IMR-90 (cell line): ENCODE results near the gene NPL. TPM values are rescaled to one million over a fixed set of nuclear protein-coding genes. Genes with fewer than 3 reads are reported as not detected.

Experiments used
- ATAC-seq: fragments of 200-7000 bp; cut with Tn5 transposase; 2 replicates; pipeline ENCODE4 v1.9.1; 2020; ENCODE audit warnings: low read depth, mild to moderate bottlenecking, moderate library complexity
- BruUV-seq: library from RNA; stranded (reverse); fragments of 400-500 nt; replicated peaks from 2 replicates; lab custom pipeline; 2021; lab: Mats Ljungman, UMichigan
- CTCF ChIA-PET: fragments of 300-600 bp; formaldehyde crosslinking; extraction: SDS; loops from one replicate; lab custom pipeline; 2021; ENCODE audit warnings: antibody characterized with exemption; lab: Yijun Ruan, JAX
- POLR2A ChIA-PET: fragments of 300-600 bp; sonication (Branson Sonifier 250); formaldehyde crosslinking; loops from one replicate; lab custom pipeline; 2022; ENCODE audit warnings: antibody characterized with exemption; ENCODE audit not compliant: unreplicated experiment; lab: Charles Lee
- DNase-seq: peaks from one replicate; pipeline ENCODE4 v3.0.0; 2013
- H2AFZ ChIP-seq: replicated peaks from 2 replicates; pipeline ENCODE3; 2013; ENCODE audit warnings: low read length, mild to moderate bottlenecking; ENCODE audit not compliant: poor library complexity
- H2AK5ac ChIP-seq: 2 replicates; pipeline ENCODE4 v1.6.1; 2013; ENCODE audit warnings: low read depth, low read length, inconsistent platforms
- H2AK9ac ChIP-seq: replicated peaks from 2 replicates; pipeline ENCODE3; 2013; ENCODE audit warnings: mild to moderate bottlenecking, low read depth, low read length, moderate library complexity; ENCODE audit not compliant: poor library complexity
- H2BK120ac ChIP-seq: 2 replicates; pipeline ENCODE4 v1.6.1; 2013; ENCODE audit warnings: low read depth, low read length, inconsistent platforms
- H2BK15ac ChIP-seq: 3 replicates; pipeline ENCODE4 v1.6.1; 2013; ENCODE audit warnings: low read depth, low read length, inconsistent platforms
- H2BK20ac ChIP-seq: 2 replicates; pipeline ENCODE4 v1.6.1; 2013; ENCODE audit warnings: low read depth, mild to moderate bottlenecking, inconsistent platforms, low read length, moderate library complexity
- H2BK5ac ChIP-seq: 2 replicates; pipeline ENCODE4 v1.6.1; 2013; ENCODE audit warnings: mild to moderate bottlenecking, low read depth, low read length, inconsistent platforms; ENCODE audit not compliant: poor library complexity, severe bottlenecking
- H3K14ac ChIP-seq: replicated peaks from 2 replicates; pipeline ENCODE4 v1.6.1; 2013; ENCODE audit warnings: low read depth, low read length, inconsistent platforms
- H3K18ac ChIP-seq: 2 replicates; pipeline ENCODE4 v1.6.1; 2013; ENCODE audit warnings: low read depth, low read length, control low read depth
- H3K23ac ChIP-seq: 2 replicates; pipeline ENCODE4 v1.6.1; 2013; ENCODE audit warnings: low read depth, low read length, inconsistent platforms
- H3K27ac ChIP-seq: 2 replicates; pipeline ENCODE4 v1.5.1; 2013; ENCODE audit warnings: mild to moderate bottlenecking, control low read depth, low read length; ENCODE audit not compliant: insufficient read depth
- H3K27me3 ChIP-seq: 2 replicates; pipeline ENCODE4 v1.6.1; 2013; ENCODE audit warnings: low read length; ENCODE audit not compliant: control insufficient read depth, insufficient read depth
- H3K36me3 ChIP-seq: 2 replicates; pipeline ENCODE4 v1.6.1; 2013; ENCODE audit warnings: low read length, mixed read lengths; ENCODE audit not compliant: control insufficient read depth, insufficient read depth
- H3K4ac ChIP-seq: 2 replicates; pipeline ENCODE4 v1.6.1; 2013; ENCODE audit warnings: low read depth, low read length, inconsistent platforms
- H3K4me1 ChIP-seq: 2 replicates; pipeline ENCODE4 v1.6.1; 2013; ENCODE audit warnings: low read length, mixed read lengths; ENCODE audit not compliant: control insufficient read depth, insufficient read depth
- H3K4me2 ChIP-seq: 2 replicates; pipeline ENCODE4 v1.6.1; 2013; ENCODE audit warnings: low read depth, mild to moderate bottlenecking, control low read depth, low read length, moderate library complexity
- H3K4me3 ChIP-seq: 2 replicates; pipeline ENCODE4 v1.5.1; 2013; ENCODE audit warnings: low read depth, mild to moderate bottlenecking, control low read depth, low read length, moderate library complexity; ENCODE audit not compliant: insufficient read depth
- H3K56ac ChIP-seq: 2 replicates; pipeline ENCODE4 v1.6.1; 2013; ENCODE audit warnings: low read length, inconsistent platforms; ENCODE audit not compliant: insufficient read depth; ENCODE audit errors: extremely low read depth
- H3K79me1 ChIP-seq, 2 experiments: 2 replicates each; pipeline ENCODE4 v1.6.1; 2013; ENCODE audit warnings: low read length in 2 of 2, inconsistent platforms in 1 of 2, low read depth in 1 of 2
- H3K9ac ChIP-seq: 2 replicates; pipeline ENCODE4 v1.6.1; 2013; ENCODE audit warnings: low read depth, low read length, control low read depth
- H3K9me1 ChIP-seq: 2 replicates; pipeline ENCODE4 v1.6.1; 2013; ENCODE audit warnings: low read length, inconsistent platforms; ENCODE audit not compliant: insufficient read depth
- H3K9me3 ChIP-seq: 2 replicates; pipeline ENCODE4 v1.6.1; 2013; ENCODE audit warnings: low read length; ENCODE audit not compliant: control insufficient read depth, insufficient read depth
- H4K20me1 ChIP-seq: 2 replicates; pipeline ENCODE4 v1.6.1; 2013; ENCODE audit warnings: low read length, inconsistent platforms; ENCODE audit not compliant: insufficient read depth
- H4K5ac ChIP-seq: 2 replicates; pipeline ENCODE4 v1.6.1; 2013; ENCODE audit warnings: mild to moderate bottlenecking, low read depth, low read length, control low read depth
- H4K8ac ChIP-seq, 2 experiments: 2 replicates each; pipeline ENCODE4 v1.6.1; 2013; ENCODE audit warnings: low read depth in 2 of 2, low read length in 2 of 2, control low read depth in 1 of 2, inconsistent platforms in 1 of 2
- H4K91ac ChIP-seq: 2 replicates; pipeline ENCODE4 v1.6.1; 2013; ENCODE audit warnings: low read depth, low read length, inconsistent platforms; ENCODE audit not compliant: insufficient read depth
- CEBPB ChIP-seq: IDR thresholded peaks from 2 replicates; pipeline ENCODE4 v1.6.1; 2012; ENCODE audit warnings: low read depth, low read length, improper control_type of control experiment
- CTCF ChIP-seq: conservative IDR thresholded peaks from 2 replicates; pipeline ENCODE4 v1.5.1; 2012; ENCODE audit warnings: mild to moderate bottlenecking, low read depth, low read length, improper control_type of control experiment
- ELK1 ChIP-seq: fragments of 150-350 bp; IDR thresholded peaks from 2 replicates; pipeline ENCODE4 v1.6.1; 2016; ENCODE audit warnings: low read depth, mild to moderate bottlenecking, low read length, moderate library complexity, borderline replicate concordance
- FOS ChIP-seq: fragments of 150-350 bp; IDR thresholded peaks from 2 replicates; pipeline ENCODE4 v1.6.1; 2016; ENCODE audit warnings: low read depth, low read length
- MAFK ChIP-seq: IDR thresholded peaks from 2 replicates; pipeline ENCODE4 v1.6.1; 2012; ENCODE audit warnings: low read depth, low read length, improper control_type of control experiment
- MXI1 ChIP-seq: IDR thresholded peaks from 2 replicates; pipeline ENCODE4 v1.6.1; 2012; ENCODE audit warnings: low read depth, mild to moderate bottlenecking, low read length, moderate library complexity, borderline replicate concordance
- POLR2A ChIP-seq: IDR thresholded peaks from 2 replicates; pipeline ENCODE4 v1.6.1; 2012; ENCODE audit warnings: mild to moderate bottlenecking, low read depth, low read length
- RAD21 ChIP-seq: IDR thresholded peaks from 2 replicates; pipeline ENCODE4 v1.6.1; 2012; ENCODE audit warnings: low read length, improper control_type of control experiment
- WGBS, 2 experiments: methylation state at CpG; one replicate each; pipeline versions ENCODE4 v1.1.5 to v1.1.7; 2013; ENCODE audit warnings: missing lambda C conversion rate in 2 of 2; ENCODE audit not compliant: insufficient read length in 1 of 2; ENCODE audit errors: extremely low coverage in 2 of 2; 5-methylcytosine and 5-hydroxymethylcytosine counted together
- dilution Hi-C: fragments of 300-500 bp; cut with HindIII; formaldehyde crosslinking; loops from one replicate; pipeline ENCODE4 v1.14.3; 2018; ENCODE audit warnings: low sequenced_read_pairs; ENCODE audit not compliant: unreplicated experiment
- in situ Hi-C: fragments of 300-500 bp; cut with MboI; formaldehyde crosslinking; loops from 3 replicates; pipeline ENCODE4 v1.14.3; 2019; ENCODE audit warnings: low sequenced_read_pairs, inconsistent platforms, mixed read lengths
- intact Hi-C: fragments of 100-400 bp; cut with micrococcal nuclease; formaldehyde crosslinking; loops from 2 replicates; pipeline ENCODE4 v1.10.0; 2022
- polyA plus RNA-seq, 3 experiments: library from polyadenylated mRNA; depleted of rRNA; stranded (reverse); fragments of >200 nt; gene quantifications; 2 replicates each; pipeline ENCODE4 v1.2.3, GENCODE V29; 2012; ENCODE audit warnings: low replicate concordance in 1 of 3
- total RNA-seq: library from RNA; depleted of rRNA; stranded (reverse); fragments of >200 nt; gene quantifications from 2 replicates; pipeline ENCODE4 v1.2.3, GENCODE V29; 2012

The NPL gene
- total and polyA plus RNA-seq, 2 of the 4 experiments (the other 2 are of a cell fraction) = 0.36 to 0.68 TPM

GRCh38 chr1:182742780-182743179 lies 46.8 kb upstream of the NPL start:
- in situ Hi-C loops (no loop called here), dilution Hi-C loops (no loop called here)
- ATAC-seq = no peak

More at GRCh38 chr1:182742780-182743179, 46.8 kb upstream of the NPL start:
- Histone ChIP-seq H3K9me3 (no peaks in the 10 kb centered on the region), H3K23ac (no peak overlapping the region), H2BK120ac (no peak overlapping the region), H2BK20ac (no peak overlapping the region), H3K56ac (no peak overlapping the region), H3K18ac (no peak overlapping the region), H3K14ac (no peak overlapping the region), H2BK15ac (no peak overlapping the region), H3K4me3 (no peak overlapping the region), H3K27me3 (no peaks in the 10 kb centered on the region), H4K20me1 (no peaks in the 10 kb centered on the region), H3K79me1 (no peaks in the 10 kb centered on the region), H3K9ac (no peak overlapping the region), H3K4ac (no peak overlapping the region), H2AFZ (no peak overlapping the region), H2AK9ac (no peak overlapping the region), H4K5ac (no peak overlapping the region), H3K4me1 (no peaks in the 10 kb centered on the region), H2AK5ac (no peak overlapping the region), H3K27ac (no peak overlapping the region), H3K4me2 (no peak overlapping the region), H3K36me3 (no peaks in the 10 kb centered on the region), H2BK5ac (no peak overlapping the region), H3K9me1 (no peaks in the 10 kb centered on the region), H4K91ac (no peak overlapping the region), H4K8ac (no peak overlapping the region)
- POLR2A ChIA-PET = no interaction called here
- CTCF ChIA-PET = no interaction called here
- intact Hi-C loops = no loop called here
- WGBS, 2 experiments = no CpG with 5 or more reads among the region's 1 CpG
- TF ChIP-seq MAFK (no peak), RAD21 (no peak), FOS (no peak), ELK1 (no peak), CTCF (no peak), CEBPB (peak; percentile 61), POLR2A (no peak), MXI1 (no peak)
- DNase-seq = no peak
- no TSS peak for BruUV-seq
